ENCODE results near the gene TENM3. TPM values are rescaled to one million over a fixed set of nuclear protein-coding genes. Genes with fewer than 3 reads are reported as not detected.

The TENM3 gene
- total RNA-seq, 1 donor from 2014 or later = not detected

- CTCF ChIA-PET = no interaction called here
- peaks cover 3% of the 10 kb centered on the region for H3K9me3 Mint-ChIP-seq
- intact Hi-C loops (cut with micrococcal nuclease) = no loop called here
These were observed 588.2 kb downstream of the TENM3 start for GRCh38 chr4:182831376-182831775.

GRCh38 chr4:182832352-182833120 is 589.3 kb downstream of the TENM3 start:
- Mint-ChIP-seq H3K4me3 (no peak overlapping the region), H3K9me3 (peaks cover 3% of the 10 kb centered on the region), H3K36me3 (ENCODE audit: low read depth) (no peaks in the 10 kb centered on the region), H3K27me3 (peaks cover 44% of the 10 kb centered on the region), H3K27ac (no peak overlapping the region), H3K4me1 (no peaks in the 10 kb centered on the region)
- intact Hi-C loops (cut with micrococcal nuclease) = no loop called here
- ATAC-seq (ENCODE audit: low read depth) = no peak
- TF ChIP-seq, protein P1, sequence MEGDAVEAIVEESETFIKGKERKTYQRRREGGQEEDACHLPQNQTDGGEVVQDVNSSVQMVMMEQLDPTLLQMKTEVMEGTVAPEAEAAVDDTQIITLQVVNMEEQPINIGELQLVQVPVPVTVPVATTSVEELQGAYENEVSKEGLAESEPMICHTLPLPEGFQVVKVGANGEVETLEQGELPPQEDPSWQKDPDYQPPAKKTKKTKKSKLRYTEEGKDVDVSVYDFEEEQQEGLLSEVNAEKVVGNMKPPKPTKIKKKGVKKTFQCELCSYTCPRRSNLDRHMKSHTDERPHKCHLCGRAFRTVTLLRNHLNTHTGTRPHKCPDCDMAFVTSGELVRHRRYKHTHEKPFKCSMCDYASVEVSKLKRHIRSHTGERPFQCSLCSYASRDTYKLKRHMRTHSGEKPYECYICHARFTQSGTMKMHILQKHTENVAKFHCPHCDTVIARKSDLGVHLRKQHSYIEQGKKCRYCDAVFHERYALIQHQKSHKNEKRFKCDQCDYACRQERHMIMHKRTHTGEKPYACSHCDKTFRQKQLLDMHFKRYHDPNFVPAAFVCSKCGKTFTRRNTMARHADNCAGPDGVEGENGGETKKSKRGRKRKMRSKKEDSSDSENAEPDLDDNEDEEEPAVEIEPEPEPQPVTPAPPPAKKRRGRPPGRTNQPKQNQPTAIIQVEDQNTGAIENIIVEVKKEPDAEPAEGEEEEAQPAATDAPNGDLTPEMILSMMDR (IDR thresholded peaks at IDR 0.05) = no peak
- no peak for DNase-seq
- CTCF ChIA-PET = no interaction called here
- POLR2A ChIA-PET = no interaction called here

More at GRCh38 chr4:182831376-182831775, 588.2 kb downstream of the TENM3 start:
- Mint-ChIP-seq H3K4me3 (no peak overlapping the region), H3K27me3 (peaks cover 44% of the 10 kb centered on the region), H3K27ac (no peak overlapping the region), H3K36me3 (ENCODE audit: low read depth) (no peaks in the 10 kb centered on the region), H3K4me1 (peaks cover under 1% of the 10 kb centered on the region)
- POLR2A ChIA-PET = no interaction called here
- DNase-seq = no peak
- TF ChIP-seq, protein P1 (IDR thresholded peaks at IDR 0.05) = no peak
- ATAC-seq (ENCODE audit: low read depth) = no peak

DNA sequence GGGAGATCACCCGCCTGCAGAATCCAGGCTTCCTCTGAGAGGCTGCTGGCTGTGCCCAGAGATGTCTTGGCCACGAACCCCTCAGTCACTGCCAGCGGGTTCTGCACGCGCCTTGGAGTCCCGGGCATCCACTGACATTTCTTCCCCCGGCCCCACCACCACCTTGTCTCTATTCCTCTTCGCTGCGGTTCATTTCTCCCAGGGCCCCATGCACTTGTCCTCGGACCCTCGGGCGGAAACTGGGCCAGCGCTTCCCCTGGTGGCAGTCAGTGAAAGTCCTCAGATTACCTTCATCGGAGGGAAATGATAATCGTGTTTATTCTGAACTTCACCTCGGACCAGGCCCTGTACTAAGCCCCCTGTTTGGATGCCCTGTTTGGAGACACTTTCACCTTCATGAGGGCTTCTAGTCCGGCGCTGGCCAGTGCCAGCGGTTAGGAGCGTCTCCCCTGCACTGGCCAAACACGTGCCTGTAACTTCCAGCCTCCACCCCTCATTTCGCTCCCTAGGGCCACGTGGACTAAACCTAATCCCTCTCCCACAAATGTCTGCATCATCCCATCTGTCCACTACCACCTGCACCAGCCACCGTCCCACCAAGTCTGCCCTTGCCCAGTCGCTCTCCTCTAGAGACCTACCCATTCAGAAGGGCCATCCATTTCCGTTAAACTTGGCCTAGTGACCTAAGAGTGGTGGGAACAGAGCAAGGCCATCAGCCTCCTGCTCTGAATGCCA is 592.0 kb downstream of the TENM3 start:
- Mint-ChIP-seq H3K36me3 (ENCODE audit: low read depth) (no peaks in the 10 kb centered on the region), H3K27me3 (peaks cover 40% of the 10 kb centered on the region), H3K27ac (no peak overlapping the region), H3K9me3 (peaks cover 3% of the 10 kb centered on the region), H3K4me1 (no peaks in the 10 kb centered on the region), H3K4me3 (no peak overlapping the region)
- intact Hi-C loops (cut with micrococcal nuclease) = no loop called here
- TF ChIP-seq, protein P1 (IDR thresholded peaks at IDR 0.05) = no peak
- no peak for ATAC-seq (ENCODE audit: low read depth)
- POLR2A ChIA-PET = no interaction called here
- DNase-seq = no peak
- CTCF ChIA-PET = no interaction called here

DNA sequence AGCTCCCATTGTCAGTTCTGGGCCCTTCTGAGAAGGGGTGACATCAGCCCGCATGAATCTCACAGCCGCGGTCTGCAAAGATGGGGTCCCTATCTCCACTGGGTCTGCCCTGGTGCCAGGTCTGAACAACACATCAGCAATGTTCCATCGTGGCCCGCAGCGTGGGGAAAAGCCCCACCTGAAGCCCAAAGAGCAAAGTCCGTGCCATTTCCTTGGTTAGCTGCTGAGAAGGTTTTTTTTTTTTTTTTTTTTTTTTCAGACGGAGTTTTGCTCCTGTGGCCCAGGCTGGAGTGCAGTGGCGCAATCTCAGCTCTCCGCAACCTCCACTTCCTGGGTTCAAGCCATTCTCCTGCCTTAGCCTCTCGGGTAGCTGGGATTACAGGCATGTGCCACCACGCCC is 594.6 kb downstream of the TENM3 start:
- DNase-seq (no peak), ATAC-seq (ENCODE audit: low read depth) (no peak)
- CTCF ChIA-PET = no interaction called here
- Mint-ChIP-seq H3K4me3 (no peak overlapping the region), H3K36me3 (ENCODE audit: low read depth) (no peaks in the 10 kb centered on the region), H3K27me3 (peaks cover 30% of the 10 kb centered on the region), H3K4me1 (no peaks in the 10 kb centered on the region), H3K9me3 (no peaks in the 10 kb centered on the region), H3K27ac (no peak overlapping the region)
- intact Hi-C loops (cut with micrococcal nuclease) = no loop called here
- POLR2A ChIA-PET = no interaction called here
- TF ChIP-seq, protein P1 (IDR thresholded peaks at IDR 0.05) = no peak

DNA sequence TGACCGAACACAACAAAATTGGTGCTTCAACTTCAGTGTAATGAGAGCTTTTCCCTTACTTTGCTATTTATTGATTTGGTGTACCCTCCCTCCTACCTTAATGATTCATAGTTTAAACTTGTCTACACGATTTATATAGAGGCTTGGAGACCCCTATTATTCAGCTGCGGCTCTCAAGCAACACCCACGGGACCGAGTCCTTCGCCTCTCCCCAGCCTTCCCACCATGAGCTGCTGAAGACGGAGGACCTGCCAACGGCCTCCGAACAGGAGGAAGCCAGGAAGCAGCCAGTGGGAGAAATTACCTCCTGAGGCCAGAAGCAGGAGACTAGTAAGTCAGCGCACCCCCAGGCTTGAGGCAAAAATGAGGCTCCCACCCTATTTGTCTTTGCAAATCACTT is 595.3 kb downstream of the TENM3 start:
- intact Hi-C loops (cut with micrococcal nuclease) = no loop called here
- no peak for DNase-seq
- CTCF ChIA-PET = no interaction called here
- Mint-ChIP-seq H3K27ac (no peak overlapping the region), H3K4me1 (no peaks in the 10 kb centered on the region), H3K4me3 (no peak overlapping the region), H3K36me3 (ENCODE audit: low read depth) (no peaks in the 10 kb centered on the region), H3K9me3 (no peaks in the 10 kb centered on the region), H3K27me3 (peaks cover 30% of the 10 kb centered on the region)
- TF ChIP-seq, protein P1 (IDR thresholded peaks at IDR 0.05) = no peak
- POLR2A ChIA-PET = no interaction called here
- no peak for ATAC-seq (ENCODE audit: low read depth)
